OCI-LY3 (cell line): ENCODE measurements around the gene ZNHIT3.
A peak's percentile ranks its signal among the peaks of the same experiment; 100 is the strongest.

Experiments
- H2AFZ ChIP-seq: fragments of 200-600, 300-600 bp; shearing (Covaris generic); 2 replicates; pipeline ENCODE4 v1.6.0; 2014; ENCODE audit warnings: antibody characterized with exemption, low read depth, low read length
- H3K27ac ChIP-seq: fragments of 200-600, 300-600 bp; sonication (generic); 2 replicates; pipeline ENCODE4 v1.5.1; 2014; ENCODE audit warnings: mild to moderate bottlenecking, low read length, moderate library complexity, mixed read lengths
- H3K27me3 ChIP-seq: fragments of 200-600, 300-600 bp; sonication (generic); 2 replicates; pipeline ENCODE4 v1.6.1; 2014; ENCODE audit warnings: low read depth, low read length, mixed read lengths
- H3K36me3 ChIP-seq: fragments of 200-600, 300-600 bp; sonication (generic); replicated peaks from 2 replicates; pipeline ENCODE3; 2014; ENCODE audit warnings: low read depth, low read length, mixed read lengths
- H3K4me1 ChIP-seq: fragments of 300-600, 200-600 bp; sonication (generic); 2 replicates; pipeline ENCODE4 v1.6.1; 2014; ENCODE audit warnings: low read length, mixed read lengths
- H3K4me2 ChIP-seq: fragments of 200-600, 300-600 bp; sonication (generic); 2 replicates; pipeline ENCODE4 v1.6.1; 2014; ENCODE audit warnings: low read length, mixed read lengths
- H3K4me3 ChIP-seq: fragments of 300-600, 200-600 bp; sonication (generic); 2 replicates; pipeline ENCODE4 v1.5.1; 2014; ENCODE audit warnings: antibody characterized with exemption, mild to moderate bottlenecking, low read length, moderate library complexity
- H3K79me2 ChIP-seq: fragments of 300-600, 200-600 bp; shearing (Covaris generic); 2 replicates; pipeline ENCODE4 v1.6.1; 2014; ENCODE audit warnings: mild to moderate bottlenecking, low read length, mixed read lengths
- H3K9ac ChIP-seq: fragments of 300-600, 200-600 bp; shearing (Covaris generic); 2 replicates; pipeline ENCODE4 v1.6.0; 2014; ENCODE audit warnings: mild to moderate bottlenecking, low read length, moderate library complexity
- H3K9me3 ChIP-seq: fragments of 200-600, 300-600 bp; shearing (Covaris generic); 2 replicates; pipeline ENCODE4 v1.6.1; 2014; ENCODE audit warnings: low read length, mixed read lengths; ENCODE audit not compliant: insufficient read depth
- H4K20me1 ChIP-seq: fragments of 200-600, 300-600 bp; sonication (generic); 2 replicates; pipeline ENCODE4 v1.6.1; 2016; ENCODE audit warnings: low read length, mixed read lengths; ENCODE audit not compliant: insufficient read depth
- CTCF ChIP-seq: fragments of 200-600, 300-600 bp; sonication (generic); IDR thresholded peaks from 2 replicates; pipeline ENCODE4 v1.5.1; 2014; ENCODE audit warnings: antibody characterized with exemption, low read length, low read depth
- EZH2phosphoT487 ChIP-seq: fragments of 200-600 bp; shearing (Covaris generic); IDR thresholded peaks from 2 replicates; pipeline ENCODE4 v1.6.1; 2018; ENCODE audit warnings: antibody characterized with exemption, mixed run types, low read depth

ZNHIT3 gene

GRCh38 chr17:36459045-36459444 lies 27.4 kb upstream of the ZNHIT3 start:
- Histone ChIP-seq H3K27ac (no peak overlapping the region), H2AFZ (no peak overlapping the region), H3K27me3 (peaks cover 21% of the 10 kb centered on the region), H3K79me2 (no peaks in the 10 kb centered on the region), H3K36me3 (no peaks in the 10 kb centered on the region), H3K9me3 (no peaks in the 10 kb centered on the region), H3K4me2 (no peak overlapping the region), H4K20me1 (no peaks in the 10 kb centered on the region), H3K9ac (no peak overlapping the region), H3K4me1 (no peaks in the 10 kb centered on the region), H3K4me3 (no peak overlapping the region)
- no peak for TF ChIP-seq EZH2phosphoT487
- TF ChIP-seq CTCF = no peak

- no peak overlapping the region for H2AFZ ChIP-seq
These were observed 26.9 kb upstream of the ZNHIT3 start for GRCh38 chr17:36459601-36460000.

GRCh38 chr17:36460265-36460937 lies 26.1 kb upstream of the ZNHIT3 start:
- Histone ChIP-seq H3K9ac (no peak overlapping the region), H3K4me2 (no peak overlapping the region), H4K20me1 (no peaks in the 10 kb centered on the region), H2AFZ (no peak overlapping the region), H3K79me2 (no peaks in the 10 kb centered on the region), H3K27me3 (peaks cover 21% of the 10 kb centered on the region), H3K27ac (no peak overlapping the region), H3K36me3 (no peaks in the 10 kb centered on the region), H3K4me1 (no peaks in the 10 kb centered on the region), H3K4me3 (no peak overlapping the region), H3K9me3 (no peaks in the 10 kb centered on the region)
- TF ChIP-seq EZH2phosphoT487 = no peak
- peak; percentile 17; the same call in 1 of the 2 replicates for TF ChIP-seq CTCF

More at GRCh38 chr17:36459601-36460000, 26.9 kb upstream of the ZNHIT3 start:
- H3K9me3 ChIP-seq = no peaks in the 10 kb centered on the region
- H3K79me2 ChIP-seq = no peaks in the 10 kb centered on the region
- H3K27me3 ChIP-seq = peaks cover 21% of the 10 kb centered on the region
- H3K27ac ChIP-seq = no peak overlapping the region
- H3K4me3 ChIP-seq = no peak overlapping the region
- H3K4me1 ChIP-seq = no peaks in the 10 kb centered on the region
- no peaks in the 10 kb centered on the region for H3K36me3 ChIP-seq
- TF ChIP-seq CTCF (no peak), EZH2phosphoT487 (no peak)
- H3K4me2 ChIP-seq = no peak overlapping the region
- H4K20me1 ChIP-seq = no peaks in the 10 kb centered on the region
- no peak overlapping the region for H3K9ac ChIP-seq

GRCh38 chr17:36461330-36462110 lies 25.0 kb upstream of the ZNHIT3 start:
- no peak overlapping the region for H2AFZ ChIP-seq
- no peaks in the 10 kb centered on the region for H3K4me1 ChIP-seq
- no peaks in the 10 kb centered on the region for H3K79me2 ChIP-seq
- H3K9me3 ChIP-seq = no peaks in the 10 kb centered on the region
- no peak overlapping the region for H3K4me3 ChIP-seq
- H3K9ac ChIP-seq = no peak overlapping the region
- H3K27me3 ChIP-seq = peaks cover 21% of the 10 kb centered on the region
- no peak for TF ChIP-seq CTCF
- TF ChIP-seq EZH2phosphoT487 = no peak
- H3K36me3 ChIP-seq = no peaks in the 10 kb centered on the region
- no peaks in the 10 kb centered on the region for H4K20me1 ChIP-seq
- H3K27ac ChIP-seq = no peak overlapping the region
- H3K4me2 ChIP-seq = no peak overlapping the region
